GM12874 (cell line): ENCODE measurements around the gene TLN1.

ENCODE experiments used
- TF ChIP-seq, protein P1 (sequence below): IDR thresholded peaks from 2 replicates; pipeline ENCODE4 v1.5.1; 2011; ENCODE audit warnings: low read depth, mild to moderate bottlenecking, control low read depth, low read length, moderate library complexity; ENCODE audit not compliant: insufficient read depth

Gene TLN1

GRCh38 chr9:35651956-35652828 lies 79.8 kb downstream of the TLN1 start:
- TF ChIP-seq, protein P1, sequence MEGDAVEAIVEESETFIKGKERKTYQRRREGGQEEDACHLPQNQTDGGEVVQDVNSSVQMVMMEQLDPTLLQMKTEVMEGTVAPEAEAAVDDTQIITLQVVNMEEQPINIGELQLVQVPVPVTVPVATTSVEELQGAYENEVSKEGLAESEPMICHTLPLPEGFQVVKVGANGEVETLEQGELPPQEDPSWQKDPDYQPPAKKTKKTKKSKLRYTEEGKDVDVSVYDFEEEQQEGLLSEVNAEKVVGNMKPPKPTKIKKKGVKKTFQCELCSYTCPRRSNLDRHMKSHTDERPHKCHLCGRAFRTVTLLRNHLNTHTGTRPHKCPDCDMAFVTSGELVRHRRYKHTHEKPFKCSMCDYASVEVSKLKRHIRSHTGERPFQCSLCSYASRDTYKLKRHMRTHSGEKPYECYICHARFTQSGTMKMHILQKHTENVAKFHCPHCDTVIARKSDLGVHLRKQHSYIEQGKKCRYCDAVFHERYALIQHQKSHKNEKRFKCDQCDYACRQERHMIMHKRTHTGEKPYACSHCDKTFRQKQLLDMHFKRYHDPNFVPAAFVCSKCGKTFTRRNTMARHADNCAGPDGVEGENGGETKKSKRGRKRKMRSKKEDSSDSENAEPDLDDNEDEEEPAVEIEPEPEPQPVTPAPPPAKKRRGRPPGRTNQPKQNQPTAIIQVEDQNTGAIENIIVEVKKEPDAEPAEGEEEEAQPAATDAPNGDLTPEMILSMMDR, result no peak

GRCh38 chr9:35650341-35651158 lies 81.4 kb downstream of the TLN1 start, which contains the start of gene SIT1:
Gene SIT1, minus strand, starts transcription at chr9:35650931. Its CDS starts 78 bp downstream, at chr9:35650853.
- TF ChIP-seq, protein P1, result no peak

DNA sequence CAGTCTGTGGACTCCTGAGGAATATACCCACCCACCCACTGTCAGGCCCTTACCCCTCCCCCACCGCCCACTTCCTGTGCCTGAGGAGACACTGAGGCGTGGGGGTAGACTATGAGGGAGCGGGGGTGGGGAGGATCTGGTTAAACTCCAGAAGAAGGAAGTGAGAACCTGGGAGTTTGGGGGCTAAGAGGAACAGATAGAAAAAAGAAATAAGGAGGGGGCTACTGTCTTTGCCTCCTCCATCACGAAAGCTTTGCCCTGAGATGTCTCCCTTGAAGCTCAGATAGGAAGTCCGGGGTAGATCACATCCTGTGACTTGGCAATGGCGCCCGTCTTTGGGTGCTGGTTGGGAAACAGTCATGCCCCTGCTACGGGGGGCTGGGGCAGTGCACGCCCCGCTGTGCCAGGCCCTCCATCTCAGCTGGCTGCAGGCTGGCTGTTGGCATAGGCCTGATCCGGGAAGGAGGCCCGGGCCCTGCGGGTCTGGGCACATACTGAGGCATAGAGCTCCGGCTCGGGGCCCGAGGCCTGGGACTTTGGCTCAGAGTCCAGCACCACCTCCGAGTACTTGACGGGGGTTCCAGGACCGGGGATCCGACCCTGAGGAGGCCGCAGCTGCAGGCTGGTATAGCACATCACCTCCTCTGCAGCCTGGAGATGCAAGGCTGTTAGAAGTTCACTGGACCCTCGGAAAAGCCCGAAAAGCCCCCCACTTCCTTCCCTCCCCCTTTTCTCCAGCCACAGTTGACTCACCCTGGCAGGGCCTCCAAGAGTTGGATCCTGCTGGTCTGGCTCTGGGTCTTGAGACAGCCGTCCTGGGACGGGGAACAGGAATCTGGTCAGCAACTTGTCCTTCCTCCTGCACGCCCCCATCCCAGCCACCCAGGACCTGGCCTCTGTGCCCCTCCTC lies 82.3 kb downstream of the TLN1 start:
- TF ChIP-seq, protein P1, result no peak
